Panc1 (cell line): ENCODE results near the gene HOPX. TPM values are rescaled to one million over a fixed set of nuclear protein-coding genes. Genes with fewer than 3 reads are reported as not detected.

Source experiments
- ATAC-seq: fragments of 200-7000 bp; cut with Tn5 transposase; 2 replicates; pipeline ENCODE4 v1.9.1; 2020; ENCODE audit warnings: mild to moderate bottlenecking, moderate library complexity
- BruUV-seq: library from RNA; stranded (reverse); fragments of 400-500 nt; replicated peaks from 2 replicates; lab custom pipeline; 2021; lab: Mats Ljungman, UMichigan
- CTCF ChIA-PET: fragments of 300-600 bp; sonication (Branson Sonifier 250); formaldehyde crosslinking; loops from one replicate; lab custom pipeline; 2022; ENCODE audit warnings: antibody characterized with exemption; lab: Charles Lee
- POLR2A ChIA-PET: fragments of 300-600 bp; sonication (Branson Sonifier 250); formaldehyde crosslinking; loops from one replicate; lab custom pipeline; 2022; ENCODE audit warnings: antibody characterized with exemption; lab: Charles Lee
- DNase-seq: peaks from one replicate; pipeline ENCODE4 v3.0.0-alpha.2; 2010; ENCODE audit warnings: low read depth, low spot score
- H3K27ac ChIP-seq: 2 replicates; pipeline ENCODE4 v1.5.1; 2011; ENCODE audit warnings: mild to moderate bottlenecking, low read length, inconsistent platforms
- H3K27me3 ChIP-seq: fragments of 200-500 bp; sonication (Bioruptor generic); 2 replicates; pipeline ENCODE4 v1.6.0; 2014; ENCODE audit warnings: low read length, inconsistent platforms; ENCODE audit not compliant: control insufficient read depth, insufficient read depth
- H3K36me3 ChIP-seq: fragments of 200-500 bp; sonication (Bioruptor generic); 2 replicates; pipeline ENCODE4 v1.5.1; 2014; ENCODE audit warnings: inconsistent platforms, mild to moderate bottlenecking, low read length, moderate library complexity; ENCODE audit not compliant: control insufficient read depth, insufficient read depth
- H3K4me1 ChIP-seq: 2 replicates; pipeline ENCODE4 v1.5.1; 2011; ENCODE audit warnings: inconsistent platforms, mild to moderate bottlenecking, low read length, moderate library complexity; ENCODE audit not compliant: control insufficient read depth, insufficient read depth
- H3K4me3 ChIP-seq, 2 experiments: 2 replicates each; pipeline ENCODE4 v1.5.1; 2011 to 2012; ENCODE audit warnings: low read depth in 2 of 2, low read length in 2 of 2, mild to moderate bottlenecking in 2 of 2, inconsistent platforms in 1 of 2, moderate library complexity in 1 of 2
- H3K9me3 ChIP-seq: fragments of 200-500 bp; sonication (Bioruptor generic); 2 replicates; pipeline ENCODE4 v1.5.1; 2014; ENCODE audit warnings: low read depth, mild to moderate bottlenecking, inconsistent platforms, low read length, moderate library complexity; ENCODE audit not compliant: control insufficient read depth, insufficient read depth
- CTCF ChIP-seq: fragments of 450-650 bp; IDR thresholded peaks from 2 replicates; pipeline ENCODE4 v1.5.1; 2017; ENCODE audit warnings: mild to moderate bottlenecking
- POLR2AphosphoS5 ChIP-seq: IDR thresholded peaks from 2 replicates; pipeline ENCODE4 v1.6.1; 2012; ENCODE audit warnings: mild to moderate bottlenecking, low read depth, low read length, moderate library complexity
- REST ChIP-seq, 2 experiments: IDR thresholded peaks; 2 replicates each; pipeline ENCODE4 v1.6.1; 2011 to 2012; ENCODE audit warnings: low read depth in 2 of 2, control low read depth in 1 of 2, low read length in 1 of 2, mild to moderate bottlenecking in 1 of 2, moderate library complexity in 1 of 2; ENCODE audit not compliant: insufficient read depth in 1 of 2
- SIN3A ChIP-seq: IDR thresholded peaks from 2 replicates; pipeline ENCODE4 v1.6.1; 2012; ENCODE audit warnings: low read depth, mild to moderate bottlenecking, low read length, moderate library complexity, borderline replicate concordance; ENCODE audit not compliant: insufficient read depth
- TCF7L2 ChIP-seq: IDR thresholded peaks from 2 replicates; pipeline ENCODE4 v1.6.1; 2011; ENCODE audit warnings: mild to moderate bottlenecking, low read depth, low read length, inconsistent platforms
- in situ Hi-C: cut with HindIII; loops from 2 replicates; pipeline ENCODE4 v1.10.0; 2016; ENCODE audit warnings: low sequenced_read_pairs, low pct_unique_long_range_greater_than_20kb
- intact Hi-C: fragments of 100-400 bp; cut with micrococcal nuclease; formaldehyde crosslinking; loops from one replicate; pipeline ENCODE4 v1.10.0; 2022; ENCODE audit not compliant: unreplicated experiment
- total RNA-seq: library from RNA; stranded (reverse); gene quantifications from one replicate; pipeline ENCODE4 v1.2.1, GENCODE V29; 2021; ENCODE audit not compliant: unreplicated experiment

The HOPX gene
- total RNA-seq, 1 experiment from 2014 or later = not detected

GRCh38 chr4:56613101-56613862, 67.8 kb downstream of the HOPX start:
- no peak for TF ChIP-seq POLR2AphosphoS5
- TF ChIP-seq CTCF = no peak
- TF ChIP-seq REST (IDR thresholded peaks at IDR 0.05; ENCODE audit: insufficient read depth in 1 of 2, low read depth in 2 of 2, low read length in 1 of 2) = no peak
- TF ChIP-seq TCF7L2 = no peak
- TF ChIP-seq SIN3A = no peak
- intact Hi-C loops (no loop called here), in situ Hi-C loops (no loop called here)
- Histone ChIP-seq H3K4me3 (no peak overlapping the region), H3K9me3 (no peaks in the 10 kb centered on the region), H3K27ac (no peak overlapping the region), H3K27me3 (peaks cover 2% of the 10 kb centered on the region; the same call in 1 of the 2 replicates), H3K36me3 (no peaks in the 10 kb centered on the region), H3K4me1 (no peaks in the 10 kb centered on the region)
- BruUV-seq = no TSS peak
- ATAC-seq (no peak), DNase-seq (no peak)
- ChIA-PET POLR2A (no interaction called here), CTCF (no interaction called here)

DNA sequence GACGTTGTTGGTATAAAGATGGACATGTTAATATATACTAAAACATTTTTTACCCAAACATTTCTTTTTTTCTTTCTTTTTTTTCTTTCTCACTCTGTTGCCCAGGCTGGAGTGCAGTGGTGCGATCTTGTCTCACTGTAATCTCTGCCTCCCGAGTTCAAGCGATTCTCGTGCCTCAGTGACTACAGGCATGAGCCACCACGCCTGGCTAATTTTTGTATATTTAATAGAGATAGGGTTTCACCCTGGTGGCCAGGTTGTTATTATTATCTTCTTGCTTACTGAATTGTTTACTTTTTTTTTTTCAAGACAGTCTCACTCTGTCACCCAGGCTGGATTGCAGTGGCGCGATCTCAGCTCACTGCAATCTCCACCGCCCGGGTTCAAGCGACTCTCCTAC, 68.8 kb downstream of the HOPX start:
- Histone ChIP-seq H3K27me3 (peaks cover 2% of the 10 kb centered on the region; the same call in 1 of the 2 replicates), H3K9me3 (no peaks in the 10 kb centered on the region), H3K27ac (no peak overlapping the region), H3K4me3 (no peak overlapping the region), H3K4me1 (no peaks in the 10 kb centered on the region), H3K36me3 (no peaks in the 10 kb centered on the region)
- BruUV-seq = no TSS peak
- intact Hi-C loops (no loop called here), in situ Hi-C loops (no loop called here)
- no peak for DNase-seq
- CTCF ChIA-PET = no interaction called here
- TF ChIP-seq CTCF (no peak), TCF7L2 (no peak), POLR2AphosphoS5 (no peak), SIN3A (no peak), REST (IDR thresholded peaks at IDR 0.05; ENCODE audit: insufficient read depth in 1 of 2, low read depth in 2 of 2, low read length in 1 of 2) (no peak)
- no peak for ATAC-seq
- POLR2A ChIA-PET = no interaction called here
